Kidney epithelial cell (primary cell): ENCODE data around the gene PRR19. TPM values are rescaled to one million over a fixed set of nuclear protein-coding genes. Genes with fewer than 3 reads are reported as not detected.

Experiments used
- DNase-seq: peaks from one replicate; pipeline ENCODE4 v3.0.0-alpha.2; 2010; ENCODE audit warnings: low read depth
- H3K27me3 ChIP-seq: 2 replicates; pipeline ENCODE4 v1.6.0; 2011; ENCODE audit warnings: low read length; ENCODE audit not compliant: control insufficient read depth, insufficient read depth
- H3K36me3 ChIP-seq: 2 replicates; pipeline ENCODE4 v1.5.1; 2011; ENCODE audit warnings: low read length; ENCODE audit not compliant: control insufficient read depth, insufficient read depth
- H3K4me3 ChIP-seq: 2 replicates; pipeline ENCODE4 v1.5.1; 2011; ENCODE audit warnings: low read depth, mild to moderate bottlenecking, control low read depth, low read length
- total RNA-seq: library from RNA; depleted of rRNA; stranded (reverse); fragments of >200 nt; gene quantifications from 2 replicates; pipeline ENCODE4 v1.2.3, GENCODE V29; 2015
- TF ChIP-seq, protein P1 (sequence below): IDR thresholded peaks from 2 replicates; pipeline ENCODE4 v1.5.1; 2011; ENCODE audit warnings: mild to moderate bottlenecking, moderate library complexity, low read length, control low read depth, inconsistent platforms; ENCODE audit not compliant: insufficient read depth, poor library complexity, severe bottlenecking

Gene PRR19
- total RNA-seq, 1 donor from 2014 or later = 0.92 TPM

GRCh38 chr19:42284591-42285341, 17.2 kb upstream of the PRR19 start:
- Histone ChIP-seq H3K4me3 (peak overlapping the region; percentile 62), H3K36me3 (peaks cover 4% of the 10 kb centered on the region), H3K27me3 (no peaks in the 10 kb centered on the region)
- no peak for DNase-seq
- TF ChIP-seq, protein P1, sequence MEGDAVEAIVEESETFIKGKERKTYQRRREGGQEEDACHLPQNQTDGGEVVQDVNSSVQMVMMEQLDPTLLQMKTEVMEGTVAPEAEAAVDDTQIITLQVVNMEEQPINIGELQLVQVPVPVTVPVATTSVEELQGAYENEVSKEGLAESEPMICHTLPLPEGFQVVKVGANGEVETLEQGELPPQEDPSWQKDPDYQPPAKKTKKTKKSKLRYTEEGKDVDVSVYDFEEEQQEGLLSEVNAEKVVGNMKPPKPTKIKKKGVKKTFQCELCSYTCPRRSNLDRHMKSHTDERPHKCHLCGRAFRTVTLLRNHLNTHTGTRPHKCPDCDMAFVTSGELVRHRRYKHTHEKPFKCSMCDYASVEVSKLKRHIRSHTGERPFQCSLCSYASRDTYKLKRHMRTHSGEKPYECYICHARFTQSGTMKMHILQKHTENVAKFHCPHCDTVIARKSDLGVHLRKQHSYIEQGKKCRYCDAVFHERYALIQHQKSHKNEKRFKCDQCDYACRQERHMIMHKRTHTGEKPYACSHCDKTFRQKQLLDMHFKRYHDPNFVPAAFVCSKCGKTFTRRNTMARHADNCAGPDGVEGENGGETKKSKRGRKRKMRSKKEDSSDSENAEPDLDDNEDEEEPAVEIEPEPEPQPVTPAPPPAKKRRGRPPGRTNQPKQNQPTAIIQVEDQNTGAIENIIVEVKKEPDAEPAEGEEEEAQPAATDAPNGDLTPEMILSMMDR = no peak

DNA sequence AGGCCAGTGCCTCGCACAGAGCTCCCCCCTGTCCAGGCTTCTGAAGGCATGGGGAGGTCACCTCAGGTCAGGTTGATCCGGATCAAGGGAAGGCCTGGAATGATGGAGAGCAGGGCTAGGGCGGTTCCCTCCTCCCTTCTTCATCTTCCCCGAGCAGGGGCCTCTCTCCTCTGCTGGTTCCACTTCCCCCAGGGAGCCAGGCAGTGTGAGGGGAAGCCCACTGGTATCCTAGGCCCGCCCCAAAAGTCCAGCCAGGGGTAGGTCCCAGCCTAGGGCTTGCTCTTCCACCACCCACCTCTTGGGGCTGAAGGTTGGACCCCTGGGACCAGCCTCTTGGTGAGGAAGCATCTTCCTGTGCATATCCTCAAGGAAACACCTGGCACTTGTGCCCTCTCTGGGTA, 16.4 kb upstream of the PRR19 start:
- H3K27me3 ChIP-seq = no peaks in the 10 kb centered on the region
- peaks cover 7% of the 10 kb centered on the region for H3K36me3 ChIP-seq
- no peak for DNase-seq
- peak overlapping the region; percentile 62 for H3K4me3 ChIP-seq
- TF ChIP-seq, protein P1 = no peak

DNA sequence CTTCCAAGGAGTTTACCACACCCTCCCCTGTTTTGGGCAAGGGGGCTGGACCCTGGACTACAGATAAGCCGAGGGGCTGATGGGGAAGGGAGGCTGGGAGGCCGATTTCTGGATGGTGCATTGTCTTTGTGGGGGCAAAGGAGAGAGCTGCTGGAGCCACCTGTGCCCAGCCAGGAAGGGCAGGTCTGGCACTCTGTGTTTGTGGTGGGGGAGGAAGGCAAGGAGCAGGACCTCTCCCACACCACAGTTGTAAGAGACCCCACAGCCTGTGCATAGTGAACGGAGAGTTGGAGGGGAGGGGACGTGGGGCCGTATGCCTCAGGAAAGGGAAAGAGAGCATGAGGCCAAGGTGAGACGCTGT, 16.0 kb upstream of the PRR19 start:
- no peak for DNase-seq
- H3K4me3 ChIP-seq = no peak overlapping the region
- H3K36me3 ChIP-seq = peaks cover 10% of the 10 kb centered on the region
- TF ChIP-seq, protein P1 = no peak
- H3K27me3 ChIP-seq = no peaks in the 10 kb centered on the region

DNA sequence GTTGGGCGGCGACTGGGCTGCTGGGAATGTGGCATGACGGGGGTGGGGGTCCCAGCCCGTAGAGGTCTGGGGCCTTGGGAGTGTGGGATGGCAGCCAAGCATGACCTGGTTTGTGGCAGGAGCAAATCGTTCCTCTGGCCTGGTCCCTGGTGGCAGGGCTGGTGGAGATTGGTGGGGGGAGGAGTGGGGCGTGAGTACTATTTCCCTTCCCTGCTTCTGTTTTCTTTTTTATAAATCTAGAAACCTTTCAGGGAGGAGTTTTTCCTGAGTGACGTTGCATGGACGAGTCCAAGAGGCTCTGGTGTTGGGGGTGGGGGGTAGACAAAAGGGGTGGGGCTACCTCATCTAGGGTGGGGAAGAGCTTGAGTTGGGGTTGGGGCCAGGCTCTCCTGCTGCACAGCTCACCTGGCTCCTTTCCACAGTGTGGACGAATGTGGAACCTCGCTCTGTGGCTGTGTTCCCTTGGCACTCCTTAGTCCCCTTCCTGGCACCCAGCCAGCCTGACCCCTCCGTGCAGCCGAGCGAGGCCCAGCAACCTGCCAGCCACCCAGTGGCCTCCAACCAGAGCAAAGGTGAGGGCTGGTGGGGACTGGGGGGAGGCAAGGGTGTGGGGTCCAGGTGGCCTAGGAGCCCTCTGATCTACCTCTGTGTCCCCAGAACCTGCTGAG, 15.4 kb upstream of the PRR19 start:
- peaks cover 13% of the 10 kb centered on the region for H3K36me3 ChIP-seq
- H3K4me3 ChIP-seq = no peak overlapping the region
- no peak for DNase-seq
- TF ChIP-seq, protein P1 = no peak
- H3K27me3 ChIP-seq = no peaks in the 10 kb centered on the region

DNA sequence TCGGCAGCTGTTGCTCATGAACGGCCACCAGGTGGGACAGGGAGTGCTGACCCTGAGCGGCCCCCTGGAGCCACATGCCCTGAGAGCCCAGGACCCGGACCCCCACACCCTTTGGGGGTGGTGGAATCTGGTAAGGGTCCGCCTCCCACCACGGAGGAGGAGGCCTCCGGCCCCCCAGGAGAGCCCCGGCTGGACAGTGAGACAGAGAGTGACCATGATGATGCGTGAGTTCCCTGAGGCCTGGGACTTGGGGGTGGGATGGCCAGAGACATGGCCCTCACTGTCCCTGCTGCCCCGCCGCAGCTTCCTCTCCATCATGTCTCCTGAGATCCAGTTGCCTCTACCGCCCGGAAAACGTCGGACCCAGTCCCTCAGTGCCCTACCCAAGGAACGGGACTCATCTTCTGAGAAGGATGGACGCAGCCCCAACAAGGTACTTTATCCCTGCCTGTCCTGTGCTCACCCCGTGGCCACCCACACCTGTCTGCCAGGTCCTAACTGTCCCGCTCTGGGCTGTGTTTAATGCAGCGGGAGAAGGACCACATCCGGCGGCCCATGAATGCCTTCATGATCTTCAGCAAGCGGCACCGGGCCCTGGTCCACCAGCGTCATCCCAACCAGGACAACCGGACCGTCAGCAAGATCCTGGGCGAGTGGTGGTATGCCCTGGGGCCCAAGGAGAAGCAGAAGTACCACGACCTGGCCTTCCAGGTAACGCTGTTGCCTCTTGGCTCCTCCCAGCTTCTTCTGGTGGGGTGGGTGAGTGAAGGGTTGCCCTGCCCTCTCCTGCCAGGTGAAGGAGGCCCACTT, 14.7 kb upstream of the PRR19 start:
- Histone ChIP-seq H3K4me3 (no peak overlapping the region), H3K36me3 (peaks cover 14% of the 10 kb centered on the region), H3K27me3 (no peaks in the 10 kb centered on the region)
- no peak for DNase-seq
- TF ChIP-seq, protein P1 = no peak
